HG03103 (cell line): ENCODE results near the gene SURF6.

Experiments used
- ATAC-seq: cut with Tn5 transposase; IDR thresholded peaks from one replicate; pipeline ENCODE4 v1.9.1; 2021; ENCODE audit warnings: low read depth; ENCODE audit not compliant: unreplicated experiment

SURF6 gene

GRCh38 chr9:133368249-133368881 lies 32.4 kb upstream of the SURF6 start:
- no peak for ATAC-seq

- no peak for ATAC-seq
Measured at GRCh38 chr9:133367778-133368177, 31.8 kb upstream of the SURF6 start.

GRCh38 chr9:133367221-133367620 lies 31.2 kb upstream of the SURF6 start:
- no peak for ATAC-seq

- ATAC-seq: no peak
Measured at GRCh38 chr9:133366435-133366834, 30.4 kb upstream of the SURF6 start.

- no peak for ATAC-seq
Measured at GRCh38 chr9:133362359-133363044, 26.5 kb upstream of the SURF6 start.

- no peak for ATAC-seq
Measured at GRCh38 chr9:133361507-133362092, 25.6 kb upstream of the SURF6 start.

GRCh38 chr9:133360400-133361393 lies 24.7 kb upstream of the SURF6 start:
- ATAC-seq: no peak

GRCh38 chr9:133359399-133360175 lies 23.6 kb upstream of the SURF6 start:
- ATAC-seq: no peak

- no peak for ATAC-seq
Measured at GRCh38 chr9:133357656-133358055, 21.7 kb upstream of the SURF6 start.

- peak; percentile 67 for ATAC-seq
Measured at GRCh38 chr9:133356391-133357091, 20.6 kb upstream of the SURF6 start, which contains the start of the genes SURF1 and SURF2. TSS of gene SURF1 (minus strand) at chr9:133356487. CDS start at chr9:133356453, 34 bp downstream. TSS of gene SURF2 (plus strand) at chr9:133356550. CDS start at chr9:133356593, 43 bp downstream.

- ATAC-seq: peak; percentile 22
Measured at GRCh38 chr9:133355881-133356357, 19.9 kb upstream of the SURF6 start.

GRCh38 chr9:133354766-133355165 lies 18.8 kb upstream of the SURF6 start:
- no peak for ATAC-seq

GRCh38 chr9:133353548-133353947 lies 17.6 kb upstream of the SURF6 start:
- ATAC-seq: no peak

GRCh38 chr9:133352635-133353340 lies 16.8 kb upstream of the SURF6 start:
- no peak for ATAC-seq

GRCh38 chr9:133351908-133352634 lies 16.1 kb upstream of the SURF6 start:
- no peak for ATAC-seq

GRCh38 chr9:133351526-133351907 lies 15.5 kb upstream of the SURF6 start:
- no peak for ATAC-seq

GRCh38 chr9:133349965-133350616 lies 14.1 kb upstream of the SURF6 start:
- ATAC-seq: no peak
